T-cell (primary cell): ENCODE measurements around the gene SRCIN1. TPM values are rescaled to one million over a fixed set of nuclear protein-coding genes. Genes with fewer than 3 reads are reported as not detected.
"Not testable (repeated sequence)": the region's sequence is repeated elsewhere in the genome, so short reads cannot be mapped to it uniquely, and the experiment has no call there.

Experiments used
- ATAC-seq, 4 experiments: fragments of 200-7000 bp in 3 of 4; fragments of 150-1000 bp in 1 of 4; cut with Tn5 transposase; replicated peaks in 1 of 4; 1 replicate in 3 of 4; 2 replicates in 1 of 4; pipeline ENCODE4 v1.10.0; 2021; ENCODE audit warnings: moderate library complexity in 3 of 4, mild to moderate bottlenecking in 2 of 4, moderate number of reproducible peaks in 1 of 4
- CTCF ChIA-PET, 2 donors: fragments of 300-600 bp; sonication (Branson Sonifier 250); formaldehyde crosslinking; loops; one replicate each; lab custom pipeline; 2022; ENCODE audit warnings: antibody characterized with exemption in 2 of 2; lab: Charles Lee
- POLR2A ChIA-PET, 2 donors: fragments of 300-600 bp; sonication (Branson Sonifier 250); formaldehyde crosslinking; loops; one replicate each; lab custom pipeline; 2022; ENCODE audit warnings: antibody characterized with exemption in 2 of 2; lab: Charles Lee
- DNase-seq, 35 experiments: peaks; one replicate each; pipeline versions ENCODE4 v3.0.0 to v3.0.0-alpha.2; 2013 to 2023
- H3K27ac ChIP-seq: one replicate; pipeline ENCODE4 v1.5.1; 2013; ENCODE audit warnings: low read length
- H3K27me3 ChIP-seq, 2 experiments: replicated peaks in 1 of 2; 1 replicate in 1 of 2; 2 replicates in 1 of 2; pipeline versions ENCODE4 v1.6.1 to v1.7.0; 2013; ENCODE audit warnings: low read length in 1 of 2, mixed read lengths in 1 of 2; ENCODE audit not compliant: control insufficient read depth in 2 of 2, insufficient read depth in 2 of 2; ENCODE audit errors: extremely low read depth in 1 of 2
- H3K36me3 ChIP-seq, 2 donors: 1 replicate in 1 of 2; 2 replicates in 1 of 2; pipeline versions ENCODE4 v1.6.1 to v1.7.0; 2013; ENCODE audit warnings: low read length in 1 of 2; ENCODE audit not compliant: control insufficient read depth in 2 of 2, insufficient read depth in 1 of 2; ENCODE audit errors: extremely low read depth in 1 of 2
- H3K4me1 ChIP-seq, 2 experiments: 1 replicate in 1 of 2; 2 replicates in 1 of 2; pipeline versions ENCODE4 v1.6.1 to v1.7.0; 2013; ENCODE audit warnings: low read length in 2 of 2, mixed read lengths in 1 of 2; ENCODE audit not compliant: insufficient read depth in 2 of 2, control insufficient read depth in 1 of 2; ENCODE audit errors: extremely low read depth in 1 of 2
- H3K4me3 ChIP-seq, 2 donors: 1 replicate in 1 of 2; 2 replicates in 1 of 2; pipeline versions ENCODE4 v1.5.1 to v1.7.0; 2013; ENCODE audit warnings: mild to moderate bottlenecking in 2 of 2, low read length in 1 of 2, moderate library complexity in 1 of 2; ENCODE audit not compliant: control insufficient read depth in 1 of 2; ENCODE audit errors: extremely low read depth in 1 of 2
- H3K9me3 ChIP-seq: 2 replicates; pipeline ENCODE4 v1.7.0; 2013
- H3K27ac Mint-ChIP-seq, 2 donors: one replicate each; pipeline ENCODE4 v1.8.0; 2020 to 2021; ENCODE audit warnings: mild to moderate bottlenecking in 2 of 2, mixed read lengths in 2 of 2
- H3K27me3 Mint-ChIP-seq, 2 donors: one replicate each; pipeline ENCODE4 v1.8.0; 2021 to 2022; ENCODE audit warnings: mixed read lengths in 2 of 2
- H3K36me3 Mint-ChIP-seq: one replicate; pipeline ENCODE4 v1.8.0; 2021; ENCODE audit warnings: mixed read lengths
- H3K4me1 Mint-ChIP-seq, 3 donors: one replicate each; pipeline ENCODE4 v1.8.0; 2020 to 2022; ENCODE audit warnings: mixed read lengths in 3 of 3, mild to moderate bottlenecking in 1 of 3
- H3K4me3 Mint-ChIP-seq, 3 donors: one replicate each; pipeline ENCODE4 v1.8.0; 2020 to 2022; ENCODE audit warnings: mild to moderate bottlenecking in 3 of 3, mixed read lengths in 3 of 3, moderate library complexity in 3 of 3
- H3K9me3 Mint-ChIP-seq, 3 donors: one replicate each; pipeline ENCODE4 v1.8.0; 2020 to 2022; ENCODE audit warnings: mixed read lengths in 3 of 3
- WGBS: methylation state at CpG from one replicate; pipeline ENCODE4 v1.1.5; 2013; ENCODE audit warnings: missing lambda C conversion rate; ENCODE audit not compliant: insufficient coverage; 5-methylcytosine and 5-hydroxymethylcytosine counted together
- total RNA-seq, 35 experiments: library from RNA in 6 of 35; stranded (reverse) in 6 of 35; fragments of 120-200 nt in 1 of 35; gene quantifications; one replicate each; pipeline versions ENCODE4 v1.2.1 to v1.2.4 and lab custom pipeline; 2013 to 2026

SRCIN1 gene
- total RNA-seq, 5 donors from 2014 or later (not counting 1 experiment from before 2014, with no cell fraction given) = 0.13 to 0.85 (median 0.28) TPM; not detected in 1

GRCh38 chr17:38637951-38638350 is 32.2 kb upstream of the SRCIN1 start:
- no peak for DNase-seq
- no CpG with 5 or more reads among the region's 4 CpGs for WGBS
- Histone ChIP-seq H3K4me1 (no peaks in the 10 kb centered on the region), H3K27me3 (peaks cover 0 to 24% of the 10 kb centered on the region in 2 experiments), H3K9me3 (no peaks in the 10 kb centered on the region), H3K27ac (no peak overlapping the region), H3K4me3 (no peak overlapping the region), H3K36me3 (no peaks in the 10 kb centered on the region)
- Mint-ChIP-seq H3K27ac (no peak overlapping the region), H3K4me1 (no peaks in the 10 kb centered on the region), H3K9me3 (no peaks in the 10 kb centered on the region), H3K4me3 (no peak overlapping the region), H3K27me3 (peaks cover 30 to 34% of the 10 kb centered on the region in 2 donors), H3K36me3 (no peaks in the 10 kb centered on the region)
- ChIA-PET POLR2A (interaction anchor here in 1 of 2 donors (0.5 kb wide), 1 partner anchor 508 kb away, joined by 7 read pairs; no protein-coding TSS in a partner anchor), CTCF (no interaction called here)
- no peak for ATAC-seq

DNA sequence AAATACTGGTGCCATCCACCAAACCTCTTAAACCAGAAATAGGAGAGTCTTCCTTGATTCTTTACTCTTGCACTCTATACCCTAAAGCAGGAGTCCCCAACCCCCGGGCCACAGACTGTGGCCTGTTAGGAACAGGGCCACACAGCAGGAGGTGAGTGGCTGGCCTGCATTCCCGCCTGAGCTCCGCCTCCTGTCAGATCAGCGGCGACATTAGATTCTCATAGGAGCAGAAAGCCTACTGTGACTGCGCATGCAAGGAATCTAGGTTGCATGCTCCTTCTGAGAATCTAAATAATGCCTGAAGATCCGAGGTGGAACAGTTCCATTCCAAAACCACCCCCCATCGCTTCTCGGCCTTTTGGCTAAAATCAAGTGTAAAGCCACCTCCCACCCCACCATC is 30.3 kb upstream of the SRCIN1 start:
- DNase-seq = no peak
- Histone ChIP-seq H3K36me3 (no peaks in the 10 kb centered on the region), H3K9me3 (no peaks in the 10 kb centered on the region), H3K4me3 (no peak overlapping the region), H3K27me3 (peaks cover 0 to 27% of the 10 kb centered on the region in 2 experiments), H3K4me1 (no peaks in the 10 kb centered on the region), H3K27ac (no peak overlapping the region)
- H3K4me1 Mint-ChIP-seq = no peaks in the 10 kb centered on the region
- 72% methylated on average over 6 of the region's 9 CpGs for WGBS
- ChIA-PET CTCF (no interaction called here), POLR2A (no interaction called here)
- no peak overlapping the region for H3K4me3 Mint-ChIP-seq
- ATAC-seq = no peak
- no peak overlapping the region for H3K27ac Mint-ChIP-seq
- H3K27me3 Mint-ChIP-seq = peaks cover 30 to 33% of the 10 kb centered on the region in 2 donors
- no peaks in the 10 kb centered on the region for H3K36me3 Mint-ChIP-seq
- no peaks in the 10 kb centered on the region for H3K9me3 Mint-ChIP-seq

- Mint-ChIP-seq H3K27ac (no peak overlapping the region), H3K36me3 (no peaks in the 10 kb centered on the region), H3K4me3 (no peak overlapping the region), H3K27me3 (peaks cover 21 to 22% of the 10 kb centered on the region in 2 donors), H3K9me3 (no peaks in the 10 kb centered on the region), H3K4me1 (no peaks in the 10 kb centered on the region)
- H3K27ac ChIP-seq = no peak overlapping the region
- no peaks in the 10 kb centered on the region for H3K36me3 ChIP-seq
- H3K4me3 ChIP-seq = no peak overlapping the region
- DNase-seq (no peak), ATAC-seq (no peak)
- H3K9me3 ChIP-seq = no peaks in the 10 kb centered on the region
- H3K4me1 ChIP-seq = no peaks in the 10 kb centered on the region
- peaks cover 0 to 18% of the 10 kb centered on the region in 2 experiments for H3K27me3 ChIP-seq
- no CpG with 5 or more reads among the region's 6 CpGs for WGBS
- CTCF ChIA-PET = no interaction called here
- POLR2A ChIA-PET = no interaction called here
Observed at GRCh38 chr17:38632334-38632733, 26.6 kb upstream of the SRCIN1 start.

DNA sequence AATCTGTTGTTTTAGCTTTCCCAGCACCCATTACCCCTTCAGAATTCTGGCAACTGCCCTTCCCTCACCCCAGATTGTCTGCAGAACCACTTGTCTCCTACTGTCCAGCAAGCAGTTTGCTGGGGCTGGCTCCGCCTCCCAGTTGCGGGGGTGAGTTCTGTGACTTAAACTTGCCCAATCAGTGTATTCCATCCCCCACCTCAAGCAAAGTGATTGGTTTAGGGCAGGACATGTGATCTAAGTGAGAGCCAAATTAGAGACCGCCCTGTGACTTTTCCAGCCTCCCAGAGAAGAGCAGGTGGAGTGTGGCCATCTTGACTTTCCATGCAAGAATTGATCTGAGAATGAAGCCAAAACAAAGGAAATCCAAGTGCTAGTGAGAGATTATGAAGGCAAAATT is 22.7 kb upstream of the SRCIN1 start:
- H3K4me1 Mint-ChIP-seq = peaks cover 0 to 4% (median 4%) of the 10 kb centered on the region in 3 donors
- no peak overlapping the region for H3K4me3 Mint-ChIP-seq
- peaks cover 7 to 20% of the 10 kb centered on the region in 2 donors for H3K27me3 Mint-ChIP-seq
- no peak for DNase-seq
- no peaks in the 10 kb centered on the region for H3K36me3 Mint-ChIP-seq
- Histone ChIP-seq H3K4me1 (peaks cover 0 to 7% of the 10 kb centered on the region in 2 experiments), H3K27ac (no peak overlapping the region), H3K27me3 (peaks cover 0 to 18% of the 10 kb centered on the region in 2 experiments), H3K4me3 (no peak overlapping the region), H3K36me3 (no peaks in the 10 kb centered on the region), H3K9me3 (no peaks in the 10 kb centered on the region)
- no peak overlapping the region for H3K27ac Mint-ChIP-seq
- WGBS = 75% methylated on average over 1 of the region's 3 CpGs
- ChIA-PET CTCF (no interaction called here), POLR2A (interaction anchor here in 1 of 2 donors (0.6 kb wide), 1 partner anchor 23 kb away, joined by 5 read pairs; no protein-coding TSS in a partner anchor)
- ATAC-seq = no peak
- no peaks in the 10 kb centered on the region for H3K9me3 Mint-ChIP-seq

GRCh38 chr17:38627957-38628356 is 22.2 kb upstream of the SRCIN1 start:
- no peaks in the 10 kb centered on the region for H3K9me3 Mint-ChIP-seq
- no peak for DNase-seq
- no peaks in the 10 kb centered on the region for H3K36me3 Mint-ChIP-seq
- H3K4me3 ChIP-seq = no peak overlapping the region
- no peak overlapping the region for H3K4me3 Mint-ChIP-seq
- H3K36me3 ChIP-seq = no peaks in the 10 kb centered on the region
- H3K4me1 ChIP-seq = peaks cover 0 to 7% of the 10 kb centered on the region in 2 experiments
- H3K27me3 Mint-ChIP-seq = peaks cover 7 to 22% of the 10 kb centered on the region in 2 donors
- peaks cover 0 to 4% (median 4%) of the 10 kb centered on the region in 3 donors for H3K4me1 Mint-ChIP-seq
- no peak for ATAC-seq
- ChIA-PET CTCF (no interaction called here), POLR2A (no interaction called here)
- no peak overlapping the region for H3K27ac Mint-ChIP-seq
- no peaks in the 10 kb centered on the region for H3K9me3 ChIP-seq
- WGBS = 86% methylated on average over 1 of the region's 2 CpGs
- peaks cover 0 to 20% of the 10 kb centered on the region in 2 experiments for H3K27me3 ChIP-seq
- no peak overlapping the region for H3K27ac ChIP-seq

DNA sequence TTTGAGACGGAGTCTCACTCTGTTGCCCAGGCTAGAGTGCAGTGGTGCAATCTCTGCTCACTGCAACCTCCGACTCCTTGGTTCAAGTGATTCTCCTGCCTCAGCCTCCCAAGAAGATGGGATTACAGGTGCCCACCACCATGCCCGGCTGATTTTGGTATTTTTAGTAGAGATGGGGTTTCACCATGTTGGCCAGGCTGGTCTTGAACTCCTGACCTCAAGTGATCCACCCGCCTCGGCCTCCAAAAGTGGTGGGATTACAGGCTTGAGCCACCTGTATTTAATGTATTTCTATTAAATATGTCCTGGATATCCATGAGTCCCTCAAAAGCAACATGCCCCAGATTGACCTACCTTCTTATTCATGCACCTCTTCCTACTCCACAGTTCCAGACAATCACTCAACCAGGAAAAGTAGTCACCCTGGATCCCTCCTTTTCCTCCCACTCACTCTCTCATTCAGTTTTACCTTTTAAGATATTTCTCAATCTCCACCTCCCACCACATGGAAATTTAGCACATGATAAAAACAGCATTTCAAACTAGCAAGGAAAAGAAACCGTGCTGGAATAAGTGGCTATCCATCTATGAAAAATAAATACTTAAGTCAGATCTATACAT is 21.0 kb upstream of the SRCIN1 start:
- H3K4me3 ChIP-seq, POLR2A ChIA-PET, H3K4me3 Mint-ChIP-seq, DNase-seq, CTCF ChIA-PET, H3K9me3 Mint-ChIP-seq, H3K4me1 ChIP-seq, H3K36me3 Mint-ChIP-seq, H3K27ac ChIP-seq, H3K9me3 ChIP-seq, H3K27ac Mint-ChIP-seq, ATAC-seq, H3K36me3 ChIP-seq, H3K4me1 Mint-ChIP-seq: not testable (repeated sequence)
- H3K27me3 ChIP-seq = peaks cover 0 to 21% of the 10 kb centered on the region in 2 experiments
- H3K27me3 Mint-ChIP-seq = peaks cover 13 to 33% of the 10 kb centered on the region in 2 donors
- WGBS = no CpG with 5 or more reads among the region's 6 CpGs
